NCI-H345 treated with DMSO at 0.1 percent for 48 hours (cell line): ENCODE results near the gene TSEN34.

Experiments used
- DNase-seq: peaks from one replicate; lab custom pipeline; 2025; ENCODE audit not compliant: unreplicated experiment; lab: John Stamatoyannopoulos, UW

TSEN34 gene

DNA sequence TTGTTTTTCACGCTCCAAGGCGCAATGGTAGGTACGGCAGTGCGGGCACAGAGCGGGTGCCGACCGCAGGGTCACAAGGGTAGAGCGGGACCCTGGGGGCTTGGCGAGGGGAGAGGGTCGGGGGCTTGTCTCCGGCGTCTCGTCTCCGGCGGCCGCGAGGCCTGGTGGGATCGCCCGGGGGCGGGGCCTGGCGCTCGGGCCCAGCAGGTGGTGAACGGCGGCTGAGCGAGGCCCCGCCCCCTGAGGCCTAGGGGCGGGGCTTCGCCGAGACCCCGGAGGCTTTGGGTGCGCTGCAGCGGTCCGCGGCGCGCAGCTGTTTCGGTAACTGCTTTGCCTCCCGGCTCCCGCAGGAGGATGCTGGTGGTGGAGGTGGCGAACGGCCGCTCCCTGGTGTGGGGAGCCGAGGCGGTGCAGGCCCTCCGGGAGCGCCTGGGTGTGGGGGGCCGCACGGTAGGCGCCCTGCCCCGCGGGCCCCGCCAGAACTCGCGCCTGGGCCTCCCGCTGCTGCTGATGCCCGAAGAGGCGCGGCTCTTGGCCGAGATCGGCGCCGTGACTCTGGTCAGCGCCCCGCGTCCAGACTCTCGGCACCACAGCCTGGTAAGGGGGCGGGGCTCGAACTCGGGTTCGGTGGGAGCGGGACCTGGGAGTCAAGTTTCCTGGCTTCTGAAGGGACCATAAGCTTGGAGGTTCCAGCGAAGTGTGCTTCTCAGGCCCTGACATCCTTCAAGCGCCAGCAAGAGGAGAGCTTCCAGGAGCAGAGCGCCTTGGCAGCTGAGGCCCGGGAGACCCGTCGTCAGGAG lies at the start of gene TSEN34:
Gene TSEN34, plus strand, starts transcription at position 298 of the 800 bp plus-strand sequence. Its CDS starts 57 bp downstream, at position 355.
- DNase-seq: peak; percentile 34

DNA sequence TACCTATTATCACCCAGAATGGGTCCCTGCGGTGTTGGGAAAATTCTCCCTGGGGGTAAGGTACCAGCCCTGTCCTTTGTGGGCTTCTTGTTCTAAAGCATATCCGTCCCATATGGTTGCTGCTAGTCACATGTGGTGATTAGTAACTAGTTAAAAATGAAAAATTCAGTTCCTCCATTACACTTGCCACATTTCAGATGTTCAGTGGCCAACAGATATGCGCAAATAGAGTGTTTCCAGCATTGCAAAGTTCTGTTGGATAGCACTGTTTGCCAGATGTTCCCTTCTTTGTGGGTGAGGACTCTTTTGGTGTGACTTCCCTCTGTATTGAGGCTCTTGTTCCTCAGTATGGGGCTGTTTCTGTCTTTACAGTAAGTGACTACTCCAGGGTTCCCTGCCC lies 49.8 kb upstream of the TSEN34 start:
- DNase-seq: no peak

DNA sequence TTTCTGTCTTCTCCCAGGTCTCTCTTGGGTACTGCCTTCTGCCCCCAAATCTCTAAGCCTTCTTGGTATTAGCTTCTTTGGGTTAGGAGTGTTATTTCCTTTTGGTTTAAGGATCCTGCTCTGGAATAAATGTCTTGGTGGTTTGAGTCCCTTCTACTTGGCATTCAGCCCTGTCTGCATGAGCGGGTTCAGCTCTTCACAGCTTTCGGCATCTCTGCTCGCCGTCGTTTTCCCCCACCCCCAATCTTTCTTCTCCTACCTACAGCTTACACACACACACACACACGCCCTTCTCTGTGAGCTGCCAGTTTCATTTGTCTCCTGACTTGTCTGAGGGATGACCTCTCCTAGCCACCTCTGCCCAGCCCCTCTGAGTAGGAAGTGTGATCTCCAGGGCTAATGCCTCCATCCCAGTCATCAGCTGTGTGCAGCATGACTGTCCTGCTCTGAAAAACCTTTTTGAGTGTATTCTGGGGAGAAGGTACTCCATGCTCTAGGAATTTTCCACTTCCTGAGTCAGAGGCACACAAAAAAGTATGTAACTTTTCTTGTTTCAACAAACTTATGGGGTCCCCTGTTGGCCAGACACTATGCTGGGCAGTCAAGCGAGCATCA lies 48.8 kb upstream of the TSEN34 start:
- DNase-seq: no peak

DNA sequence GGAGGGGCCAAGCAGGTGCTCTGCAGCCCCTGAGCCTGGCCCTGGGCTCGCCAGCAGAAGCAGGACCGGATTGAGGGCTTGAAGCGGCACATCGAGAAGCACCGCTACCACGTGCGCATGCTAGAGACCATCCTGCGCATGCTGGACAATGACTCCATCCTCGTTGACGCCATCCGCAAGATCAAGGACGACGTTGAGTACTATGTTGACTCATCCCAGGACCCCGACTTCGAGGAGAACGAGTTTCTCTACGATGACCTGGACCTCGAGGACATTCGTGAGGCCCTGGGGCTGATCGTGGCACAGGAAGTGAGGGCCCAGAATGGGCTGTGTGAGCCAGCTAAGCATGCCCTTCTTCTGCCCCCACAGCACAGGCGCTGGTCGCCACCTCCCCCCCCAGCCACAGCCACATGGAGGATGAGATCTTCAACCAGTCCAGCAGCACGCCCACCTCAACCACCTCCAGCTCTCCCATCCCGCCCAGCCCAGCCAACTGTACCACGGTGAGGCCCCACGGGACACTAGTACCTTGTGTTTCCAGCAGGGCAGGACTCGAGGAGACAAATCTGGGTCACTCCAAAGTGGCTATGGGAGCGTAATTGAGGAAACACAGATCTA lies 45.5 kb upstream of the TSEN34 start:
- DNase-seq: no peak

DNA sequence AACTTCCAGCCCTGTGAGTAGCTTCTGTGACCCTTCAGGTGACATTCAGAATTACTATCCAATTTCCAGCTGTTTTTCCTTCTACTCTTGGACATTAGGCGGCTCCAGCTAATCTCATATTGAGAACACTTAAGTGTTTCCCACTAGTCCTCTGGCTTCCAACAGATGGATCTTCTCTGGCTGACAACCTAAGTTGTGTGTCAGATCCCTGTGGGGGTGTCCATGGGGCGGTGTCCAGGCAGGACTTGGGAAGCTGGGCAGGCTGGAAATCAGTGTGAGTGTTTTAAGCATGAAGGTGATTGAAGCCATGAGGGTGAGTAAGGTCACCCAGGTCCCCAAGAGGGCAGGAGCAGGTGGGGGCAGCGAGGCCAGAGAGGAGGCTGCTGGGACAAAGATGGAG lies 43.4 kb upstream of the TSEN34 start:
- no peak for DNase-seq

DNA sequence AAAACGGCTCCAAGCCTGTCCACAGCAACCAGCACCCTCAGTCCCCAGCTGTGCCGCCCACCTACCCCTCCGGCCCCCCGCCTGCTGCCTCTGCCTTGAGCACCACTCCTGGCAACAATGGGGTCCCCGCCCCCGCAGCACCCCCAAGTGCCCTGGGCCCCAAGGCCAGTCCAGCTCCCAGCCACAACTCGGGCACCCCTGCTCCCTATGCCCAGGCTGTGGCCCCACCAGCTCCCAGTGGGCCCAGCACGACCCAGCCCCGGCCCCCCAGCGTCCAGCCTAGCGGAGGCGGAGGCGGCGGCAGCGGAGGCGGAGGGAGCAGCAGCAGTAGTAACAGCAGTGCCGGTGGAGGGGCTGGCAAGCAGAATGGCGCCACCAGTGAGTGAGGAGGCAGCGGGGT lies 43.0 kb upstream of the TSEN34 start:
- no peak for DNase-seq

DNA sequence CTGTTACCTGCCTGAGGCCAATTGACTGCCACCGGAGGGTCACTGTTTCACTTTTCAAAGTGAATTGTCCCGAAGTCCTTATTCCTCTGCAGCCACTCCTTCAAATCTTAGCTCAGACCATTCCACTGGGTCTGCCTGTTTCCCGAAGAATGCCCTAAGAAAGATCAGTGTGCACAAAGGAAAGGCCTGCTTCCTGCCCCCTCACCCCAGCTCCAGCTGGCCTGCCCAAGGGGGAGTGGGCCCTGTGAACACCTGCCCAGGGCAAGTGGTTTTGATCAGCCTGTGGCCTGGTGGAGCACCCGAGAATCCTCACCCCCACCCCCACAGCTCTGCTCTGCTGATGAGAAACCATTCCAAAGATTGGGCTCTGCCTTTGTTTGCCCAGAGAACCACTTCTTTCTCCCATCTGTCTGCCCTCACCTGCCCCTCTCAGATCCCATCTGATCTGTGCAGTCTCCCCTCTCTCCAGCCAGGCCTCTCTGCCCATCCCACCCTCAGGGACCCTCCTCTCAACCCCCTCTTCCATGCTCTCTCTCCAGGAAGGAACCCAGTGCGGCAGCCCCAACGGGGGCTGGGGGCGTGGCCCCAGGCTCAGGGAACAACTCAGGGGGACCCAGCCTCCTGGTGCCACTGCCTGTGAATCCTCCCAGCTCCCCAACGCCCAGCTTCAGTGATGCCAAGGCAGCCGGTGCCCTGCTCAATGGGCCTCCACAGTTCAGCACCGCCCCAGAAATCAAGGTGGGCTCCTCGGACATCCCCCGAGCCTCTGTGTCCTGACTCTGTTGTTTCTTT lies 41.9 kb upstream of the TSEN34 start:
- no peak for DNase-seq

DNA sequence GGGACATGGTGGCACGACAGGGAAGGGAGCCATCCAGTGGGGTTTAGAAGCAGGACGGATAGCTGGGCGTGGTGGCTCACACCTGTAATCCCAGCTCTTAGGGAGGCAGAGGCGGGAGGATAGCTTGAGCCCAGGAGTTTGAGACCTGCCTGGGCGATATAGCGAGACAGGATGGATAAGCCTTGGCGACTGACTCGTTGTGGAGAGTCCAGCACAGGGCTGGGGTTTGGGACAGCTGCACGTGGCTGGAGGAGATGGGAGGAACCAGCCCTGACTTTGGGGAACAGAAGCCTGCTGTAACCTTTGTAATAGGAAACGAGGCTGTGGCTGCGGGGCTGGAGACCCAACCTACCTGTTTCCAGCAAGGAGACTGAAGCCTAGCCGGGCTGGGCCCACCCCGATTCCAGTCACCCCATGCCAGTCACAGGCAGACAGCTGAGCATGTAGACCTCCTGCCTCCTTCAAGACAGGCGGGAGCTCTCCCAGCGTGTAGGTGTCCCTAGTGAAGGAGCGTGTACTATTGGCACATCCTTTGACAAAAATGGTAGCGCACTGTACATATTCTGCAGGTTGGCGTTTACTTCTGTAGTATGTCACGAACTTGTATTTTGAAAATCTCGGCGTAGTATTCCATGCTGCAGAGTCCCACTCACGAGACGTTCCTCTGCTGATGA lies 39.6 kb upstream of the TSEN34 start:
- no peak for DNase-seq

DNA sequence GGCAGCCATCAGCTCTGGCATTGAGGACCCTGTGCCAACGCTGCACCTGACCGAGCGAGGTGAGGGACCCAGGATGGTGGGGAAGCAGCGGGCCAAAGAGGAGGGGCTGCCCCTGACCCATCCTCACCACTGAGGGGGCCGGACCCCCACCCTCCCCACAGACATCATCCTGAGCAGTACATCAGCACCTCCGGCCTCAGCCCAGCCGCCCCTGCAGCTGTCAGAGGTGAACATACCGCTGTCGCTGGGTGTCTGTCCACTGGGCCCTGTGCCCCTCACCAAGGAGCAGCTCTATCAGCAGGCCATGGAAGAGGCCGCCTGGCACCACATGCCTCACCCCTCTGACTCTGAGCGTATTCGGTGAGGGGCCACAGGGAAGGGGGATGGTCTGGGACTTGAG lies 38.8 kb upstream of the TSEN34 start:
- DNase-seq: no peak

DNA sequence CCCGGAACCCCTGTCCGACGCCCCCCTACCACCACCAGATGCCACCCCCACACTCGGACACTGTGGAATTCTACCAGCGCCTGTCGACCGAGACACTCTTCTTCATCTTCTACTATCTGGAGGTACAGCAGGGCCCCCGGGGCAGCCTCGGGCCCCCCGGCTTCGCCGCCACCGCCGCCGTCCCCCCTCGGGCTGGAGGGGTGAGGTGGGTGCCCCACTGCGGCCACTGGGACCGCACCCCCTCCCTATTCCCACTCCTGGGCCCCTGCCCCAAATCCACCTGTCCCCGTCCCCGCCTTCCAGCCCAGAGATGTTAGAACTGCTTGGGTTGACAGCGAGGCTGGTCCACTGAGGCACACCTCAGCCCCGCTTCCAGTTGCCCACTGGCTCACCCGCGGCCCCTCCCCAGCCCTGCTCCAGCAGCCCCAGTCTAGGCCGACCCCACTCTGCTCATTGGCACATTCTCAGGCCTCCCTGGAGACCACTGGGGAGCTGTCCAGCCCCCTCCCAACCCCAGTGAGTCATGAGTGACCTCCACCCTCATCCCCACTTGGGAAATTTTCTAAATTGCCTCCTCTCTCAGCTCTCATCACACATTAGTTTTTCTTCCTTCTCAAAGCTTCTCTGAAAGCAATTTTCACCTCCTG lies 38.1 kb upstream of the TSEN34 start:
- DNase-seq: no peak

DNA sequence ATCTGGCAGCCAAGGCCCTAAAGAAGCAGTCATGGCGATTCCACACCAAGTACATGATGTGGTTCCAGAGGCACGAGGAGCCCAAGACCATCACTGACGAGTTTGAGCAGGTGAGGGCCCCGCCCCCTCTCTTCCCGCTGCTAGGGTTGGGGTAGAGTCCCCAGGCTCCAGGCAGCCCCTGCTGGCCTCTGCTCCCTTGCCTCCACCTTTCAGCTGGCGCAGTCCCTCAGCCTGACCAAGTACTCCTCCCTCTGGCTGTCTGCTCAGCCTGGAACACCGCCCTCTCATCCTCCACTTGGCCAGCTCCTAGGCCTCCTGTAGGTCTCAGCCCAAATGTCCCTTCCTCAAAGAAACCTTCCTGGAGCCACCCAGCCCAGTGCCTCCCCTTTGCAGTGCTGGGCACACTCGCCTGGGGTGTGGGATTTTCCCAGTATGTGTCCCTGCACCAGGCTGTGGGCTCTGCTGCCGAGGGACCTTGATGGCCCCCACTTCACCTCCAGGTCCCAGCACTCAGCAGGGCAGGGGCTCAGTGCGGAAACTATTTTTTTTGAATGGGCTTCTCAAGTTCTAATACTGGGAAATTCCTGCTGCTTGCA lies 37.3 kb upstream of the TSEN34 start:
- no peak for DNase-seq

DNA sequence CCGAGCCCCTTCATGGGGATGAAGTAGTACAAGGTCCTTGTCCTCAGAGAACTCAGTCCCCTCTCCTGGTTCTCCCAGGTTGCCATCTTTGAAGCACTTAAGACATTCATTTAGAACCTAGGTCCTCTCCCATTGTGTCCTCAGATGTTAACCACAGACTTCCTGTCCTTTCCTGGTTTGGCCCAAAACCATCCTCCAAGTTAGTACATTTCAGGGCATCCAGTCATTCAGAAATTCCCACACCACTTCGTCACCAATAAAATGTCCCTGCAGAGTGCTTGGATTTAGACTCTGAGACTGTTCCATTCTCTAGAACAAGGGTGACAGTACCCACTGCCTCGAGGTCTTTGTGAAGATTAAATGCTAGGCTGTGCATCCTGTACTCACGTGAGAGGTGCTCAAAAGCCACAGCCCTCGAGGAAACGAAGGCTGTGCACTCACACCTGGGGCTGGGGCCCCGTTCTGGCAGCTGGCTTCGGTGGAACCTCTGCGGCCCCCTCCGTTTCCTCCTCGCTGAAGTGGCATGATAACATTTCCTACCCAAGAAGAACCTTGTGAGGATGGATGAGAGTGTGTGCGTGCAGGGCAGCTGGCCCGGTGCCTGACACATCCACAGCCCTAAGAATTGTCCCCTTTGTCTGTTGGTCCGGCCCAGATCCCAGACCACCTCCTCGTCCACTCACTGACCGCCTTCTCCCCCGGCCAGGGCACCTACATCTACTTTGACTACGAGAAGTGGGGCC lies 36.3 kb upstream of the TSEN34 start:
- no peak for DNase-seq

DNA sequence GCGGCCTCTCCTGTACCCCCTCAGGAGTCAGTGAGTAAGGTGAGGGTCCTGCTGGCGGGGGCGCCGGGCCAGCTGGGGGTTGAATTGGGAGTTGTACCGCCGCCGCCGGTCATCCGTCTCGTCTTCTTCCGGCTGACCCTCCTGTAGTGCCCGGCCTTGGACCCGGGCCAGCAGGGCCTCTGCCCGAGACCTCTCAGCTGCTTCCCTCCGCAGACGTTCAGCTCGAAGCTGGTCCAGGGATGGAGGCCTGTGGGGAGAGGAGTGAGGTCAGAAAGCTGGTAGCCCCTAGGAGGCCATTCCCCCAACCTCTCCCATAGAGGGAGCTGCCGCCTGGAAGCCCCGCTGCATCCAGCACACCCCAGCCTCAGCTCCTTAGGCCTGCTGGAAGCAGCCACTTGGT lies 35.4 kb upstream of the TSEN34 start:
- no peak for DNase-seq

DNA sequence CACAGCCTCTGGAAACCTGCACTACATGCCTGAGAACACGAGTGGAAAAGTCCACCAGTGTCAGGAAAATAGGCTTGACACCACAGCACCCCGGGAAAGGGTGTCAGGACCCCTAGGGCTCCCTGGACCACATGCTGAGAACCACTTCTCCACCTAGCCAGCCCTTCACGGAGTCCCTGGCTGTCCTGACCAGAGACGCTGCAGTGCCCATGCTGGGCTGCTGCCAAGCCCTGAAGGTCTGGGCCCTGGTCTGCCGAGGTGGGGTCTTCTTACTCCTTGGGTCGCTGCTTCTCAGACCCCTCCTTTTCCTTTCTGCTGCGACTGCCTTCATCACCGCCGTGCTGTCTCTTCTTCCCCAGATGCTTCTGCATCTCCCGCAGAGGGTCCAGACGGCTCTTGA lies 34.6 kb upstream of the TSEN34 start:
- DNase-seq: no peak

DNA sequence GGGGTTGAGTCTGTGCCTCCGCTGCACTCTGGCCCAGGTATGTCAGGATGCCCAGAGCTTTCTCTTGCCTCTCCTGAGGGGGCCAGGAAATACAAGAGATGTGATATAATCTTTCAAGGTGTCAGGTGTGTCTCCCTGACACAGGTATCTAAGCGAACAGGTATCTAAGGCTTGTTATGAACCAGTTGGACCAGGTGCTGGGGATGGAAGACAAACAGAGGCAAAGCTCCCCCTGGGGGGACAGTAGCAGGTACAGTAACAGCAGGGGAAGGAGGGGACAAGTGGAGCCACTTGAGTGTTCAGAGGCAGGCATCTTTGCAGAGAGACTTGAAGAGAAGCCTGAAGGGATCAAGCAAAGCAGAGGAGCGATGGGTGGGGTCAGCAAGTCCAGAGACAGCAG lies 34.2 kb upstream of the TSEN34 start:
- DNase-seq: no peak

DNA sequence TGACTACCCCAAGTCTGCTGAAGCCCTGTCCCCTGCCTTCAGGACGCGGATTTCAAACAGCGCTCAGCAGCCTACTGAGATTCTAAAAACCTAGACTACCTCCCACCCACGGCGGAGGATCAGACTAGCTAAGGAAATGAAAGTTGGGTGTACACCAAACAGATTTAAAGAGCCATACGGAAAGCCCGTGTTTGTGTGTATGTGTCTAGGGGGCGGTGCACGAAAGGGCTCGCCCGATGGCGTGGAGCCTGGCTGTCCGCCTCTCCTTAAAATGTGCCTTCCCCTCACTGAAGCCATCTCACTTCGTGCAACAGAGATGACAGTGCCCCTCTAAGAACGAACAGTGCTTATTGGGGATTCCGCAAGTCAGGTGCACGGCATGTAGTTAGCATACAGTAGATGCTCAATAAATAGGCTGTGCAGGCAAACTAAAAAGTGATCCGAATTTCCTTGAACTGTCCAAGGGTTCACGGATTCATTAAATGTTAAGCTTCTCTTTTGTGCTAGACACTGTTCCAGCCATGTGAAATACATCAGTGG lies 32.2 kb upstream of the TSEN34 start:
- DNase-seq: no peak

DNA sequence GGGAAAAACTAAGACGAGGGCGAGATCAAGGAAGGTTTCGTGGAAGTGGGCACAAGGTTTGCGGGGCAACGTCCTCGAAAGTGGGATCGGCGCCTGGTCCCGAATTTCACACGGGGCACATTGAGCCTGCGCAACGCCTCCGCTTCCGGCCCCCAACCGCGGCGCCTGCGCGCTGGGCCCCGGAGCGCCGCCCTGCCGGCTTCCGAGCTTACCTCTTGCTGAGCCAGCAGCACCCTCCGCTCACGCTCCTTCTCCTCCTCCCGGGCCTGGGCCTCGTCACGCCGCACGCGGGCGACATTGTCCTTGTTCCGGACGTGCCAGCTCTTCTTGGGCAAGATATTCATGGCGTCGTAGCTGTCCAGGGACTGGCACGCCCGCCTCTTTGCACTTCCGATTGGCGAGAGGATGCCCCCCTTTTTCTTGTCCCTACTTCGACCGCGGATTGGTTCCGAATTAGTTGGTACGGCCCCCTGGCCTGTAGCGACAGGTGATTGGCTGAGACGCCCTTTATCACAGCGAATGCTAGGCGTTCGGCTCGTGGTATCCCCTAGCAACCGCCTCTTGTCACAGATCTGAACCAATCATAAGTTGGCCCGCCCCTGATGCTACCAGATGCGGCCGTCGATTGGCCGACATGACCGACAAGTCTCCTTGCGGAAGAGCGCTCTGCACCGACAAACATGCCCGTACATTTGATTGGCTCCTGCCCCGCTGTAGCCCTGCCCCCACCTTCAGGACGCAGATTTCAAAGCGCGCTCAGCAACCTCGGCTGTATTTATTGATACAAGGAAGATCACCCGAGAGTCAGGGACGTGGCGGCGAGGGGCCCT lies 31.5 kb upstream of the TSEN34 start, which contains the start of gene LENG1:
Gene LENG1, minus strand, starts transcription at position 370 of the 830 bp plus-strand sequence. Its CDS starts 26 bp downstream, at position 344.
- peak; percentile 94 for DNase-seq

DNA sequence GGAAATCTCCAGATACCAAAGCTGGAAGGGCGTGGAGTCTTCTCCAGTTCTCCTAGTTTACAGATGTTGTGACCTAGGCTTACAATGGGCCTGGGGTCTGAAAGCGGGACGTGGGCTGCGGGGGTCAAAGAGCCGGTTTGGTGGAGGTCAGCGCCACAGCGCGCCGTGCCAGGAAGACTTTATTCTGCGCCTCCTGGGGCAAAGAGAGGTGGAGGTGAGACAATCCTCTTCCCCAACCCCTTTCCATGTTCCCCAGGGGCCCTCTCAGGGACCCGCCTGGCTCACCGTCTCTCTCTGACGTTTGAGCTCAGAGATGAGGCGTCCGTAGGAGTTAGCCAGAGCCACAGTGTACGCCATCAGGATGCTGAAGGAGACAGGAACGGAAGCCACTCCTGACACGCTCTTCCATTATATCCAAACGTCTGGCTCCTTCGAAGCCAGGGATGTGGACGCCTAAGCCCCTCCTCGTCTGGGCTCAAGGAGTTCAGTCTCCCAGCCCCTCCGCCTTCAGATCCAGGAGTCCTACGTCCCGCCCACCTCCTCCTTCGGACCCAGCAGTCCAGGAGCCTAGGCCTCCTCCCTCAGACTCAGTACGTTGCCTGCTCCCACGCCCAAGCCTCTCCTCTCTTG lies 30.8 kb upstream of the TSEN34 start:
- DNase-seq: no peak
